Karpas-422 (cell line): ENCODE measurements around the gene CTU1. TPM values are rescaled to one million over a fixed set of nuclear protein-coding genes. Genes with fewer than 3 reads are reported as not detected.

ENCODE experiments used
- DNase-seq: peaks from one replicate; pipeline ENCODE4 v3.0.0-alpha.2; 2015
- H2AFZ ChIP-seq: fragments of 200-600 bp; sonication (generic); 2 replicates; pipeline ENCODE4 v1.6.1; 2014; ENCODE audit warnings: antibody characterized with exemption, low read length, mixed read lengths
- H3K27ac ChIP-seq: fragments of 200-600 bp; sonication (generic); 2 replicates; pipeline ENCODE4 v1.5.1; 2014; ENCODE audit warnings: mild to moderate bottlenecking, low read length, moderate library complexity
- H3K27me3 ChIP-seq: fragments of 200-600 bp; sonication (generic); 2 replicates; pipeline ENCODE4 v1.6.1; 2014; ENCODE audit warnings: low read length, mixed read lengths
- H3K36me3 ChIP-seq: fragments of 200-600 bp; sonication (generic); 2 replicates; pipeline ENCODE4 v1.6.1; 2014; ENCODE audit warnings: low read length, mixed read lengths; ENCODE audit not compliant: insufficient read depth
- H3K4me1 ChIP-seq: fragments of 200-600 bp; sonication (generic); 2 replicates; pipeline ENCODE4 v1.6.1; 2014; ENCODE audit warnings: mild to moderate bottlenecking, low read length, mixed read lengths
- H3K4me2 ChIP-seq: fragments of 200-600 bp; sonication (generic); 2 replicates; pipeline ENCODE4 v1.6.1; 2014; ENCODE audit warnings: low read length, low read depth, mild to moderate bottlenecking; ENCODE audit not compliant: poor library complexity, severe bottlenecking
- H3K4me3 ChIP-seq: fragments of 200-600 bp; sonication (generic); 2 replicates; pipeline ENCODE4 v1.5.1; 2014; ENCODE audit warnings: mild to moderate bottlenecking, antibody characterized with exemption, low read length, mixed read lengths
- H3K79me2 ChIP-seq: fragments of 200-600 bp; sonication (generic); 2 replicates; pipeline ENCODE4 v1.6.1; 2014; ENCODE audit warnings: mild to moderate bottlenecking, low read length, mixed read lengths
- H3K9ac ChIP-seq: fragments of 200-600 bp; sonication (generic); 2 replicates; pipeline ENCODE4 v1.6.0; 2014; ENCODE audit warnings: low read length
- H3K9me2 ChIP-seq: fragments of 200-600 bp; sonication (generic), shearing (Covaris generic); replicated peaks from 2 replicates; pipeline ENCODE4 v1.6.0; 2014; ENCODE audit warnings: mild to moderate bottlenecking, low read length, moderate library complexity; ENCODE audit not compliant: insufficient read depth
- H3K9me3 ChIP-seq: fragments of 300-700, 200-600 bp; sonication (generic); 2 replicates; pipeline ENCODE4 v1.6.1; 2014; ENCODE audit warnings: low read length, mixed read lengths
- H4K20me1 ChIP-seq: fragments of 200-600 bp; sonication (generic); 2 replicates; pipeline ENCODE4 v1.6.1; 2014; ENCODE audit warnings: mild to moderate bottlenecking, antibody characterized with exemption, low read length, low read depth; ENCODE audit not compliant: insufficient read depth
- total RNA-seq: library from RNA; depleted of rRNA; stranded (reverse); fragments of >200 nt; shearing (Covaris generic); gene quantifications from 2 replicates; pipeline ENCODE4 v1.2.3, GENCODE V29; 2014; ENCODE audit warnings: low replicate concordance; rRNA removed

The CTU1 gene
- total RNA-seq, result 3.2 and 25.5 TPM in 2 replicates

DNA sequence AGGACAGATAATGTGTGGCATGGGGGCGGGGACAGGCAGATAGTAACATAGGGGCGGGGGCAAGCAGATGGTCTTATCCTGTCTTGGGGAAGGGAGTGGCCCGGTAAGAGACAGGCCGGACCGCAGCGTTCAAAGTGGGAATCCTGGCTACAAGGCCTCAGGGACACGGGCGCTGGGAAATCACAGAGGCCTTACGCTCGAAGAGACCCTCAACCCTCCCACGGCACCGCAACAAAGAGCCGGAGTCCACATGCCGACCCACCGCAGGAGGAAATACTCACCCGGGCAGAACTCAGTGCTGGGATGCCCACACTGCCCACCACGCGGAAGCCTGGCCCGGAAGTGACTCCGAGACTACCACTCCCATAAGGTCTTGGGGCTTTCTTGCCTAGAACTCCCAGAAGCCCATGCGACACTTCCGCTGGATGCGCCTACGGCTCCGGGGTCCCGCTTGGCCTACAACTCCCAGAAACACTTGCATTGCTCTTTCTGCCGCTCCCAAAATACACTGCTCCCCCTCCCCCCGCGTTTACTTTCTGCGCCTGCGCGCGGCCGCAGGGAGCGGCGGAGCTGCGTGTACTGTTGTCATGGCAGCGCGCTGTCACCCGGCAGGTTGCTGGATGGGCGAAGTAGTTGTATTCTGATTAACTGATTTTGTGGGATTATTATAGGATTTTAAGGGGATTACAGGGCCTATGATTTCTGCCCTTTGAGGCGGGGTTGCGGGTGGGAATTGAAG lies at the start of gene CTU1:
TSS of gene CTU1 (minus strand) at position 344 of the 739 bp plus-strand sequence. CDS start 3,840 bp downstream, outside the sequence.
- Histone ChIP-seq H4K20me1 (no peaks in the 10 kb centered on the region), H3K4me2 (peak within 1 kb of the TSS; percentile 82), H3K27me3 (no peaks in the 10 kb centered on the region), H3K79me2 (peaks cover 35% of the 10 kb centered on the region), H3K9me2 (no peaks in the 10 kb centered on the region), H3K9me3 (no peaks in the 10 kb centered on the region), H3K4me3 (peak within 1 kb of the TSS; percentile 88), H3K27ac (no peak within 1 kb of the TSS; the same call in 1 of the 2 replicates), H3K36me3 (0 out of 2 replicates have a peak, but pooled peaks cover 4% of the 10 kb centered on the region), H3K9ac (peak within 1 kb of the TSS; percentile 86), H2AFZ (peak within 1 kb of the TSS; percentile 35; the same call in 1 of the 2 replicates), H3K4me1 (peaks cover 15% of the 10 kb centered on the region)
- DNase-seq, result peak; percentile 100

DNA sequence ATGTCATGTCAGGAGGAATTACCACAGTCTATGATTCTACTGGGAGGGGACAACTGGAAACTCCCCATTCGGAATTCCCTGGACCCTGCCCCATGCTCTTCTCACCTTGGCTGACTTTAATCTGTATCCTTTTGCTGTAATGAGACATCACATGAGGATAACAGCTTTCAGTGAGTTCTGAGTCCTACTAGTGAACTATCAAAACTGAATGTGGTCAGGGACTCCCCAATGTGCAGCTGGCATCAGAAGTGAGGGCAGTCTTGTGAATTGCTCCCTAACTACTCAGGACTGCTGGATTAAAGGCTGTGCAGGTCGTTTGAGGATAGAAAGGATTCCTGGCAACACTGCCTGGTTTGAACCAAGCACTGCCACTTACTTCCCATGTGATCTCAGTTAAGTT lies 49.1 kb upstream of the CTU1 start:
- Histone ChIP-seq H3K27ac (no peak overlapping the region), H3K36me3 (no peaks in the 10 kb centered on the region), H3K9me2 (no peaks in the 10 kb centered on the region), H4K20me1 (no peaks in the 10 kb centered on the region), H3K4me2 (no peak overlapping the region), H3K9ac (no peak overlapping the region), H3K9me3 (no peaks in the 10 kb centered on the region), H3K27me3 (no peaks in the 10 kb centered on the region), H3K4me1 (no peaks in the 10 kb centered on the region), H3K4me3 (no peak overlapping the region), H2AFZ (no peak overlapping the region), H3K79me2 (no peaks in the 10 kb centered on the region)
- DNase-seq, result no peak

GRCh38 chr19:51156710-51157109 lies 48.5 kb upstream of the CTU1 start:
- Histone ChIP-seq H3K9ac (no peak overlapping the region), H4K20me1 (no peaks in the 10 kb centered on the region), H3K4me2 (no peak overlapping the region), H3K4me3 (no peak overlapping the region), H3K27me3 (no peaks in the 10 kb centered on the region), H2AFZ (no peak overlapping the region), H3K27ac (no peak overlapping the region), H3K4me1 (no peaks in the 10 kb centered on the region), H3K36me3 (no peaks in the 10 kb centered on the region), H3K9me3 (no peaks in the 10 kb centered on the region), H3K79me2 (no peaks in the 10 kb centered on the region), H3K9me2 (no peaks in the 10 kb centered on the region)
- DNase-seq, result no peak

GRCh38 chr19:51150627-51151026 lies 42.4 kb upstream of the CTU1 start:
- no peak for DNase-seq
- no peak overlapping the region for H2AFZ ChIP-seq
- no peaks in the 10 kb centered on the region; the same call in 1 of the 2 replicates for H3K27me3 ChIP-seq
- H3K79me2 ChIP-seq, result no peaks in the 10 kb centered on the region
- no peaks in the 10 kb centered on the region for H4K20me1 ChIP-seq
- no peak overlapping the region for H3K9ac ChIP-seq
- H3K4me3 ChIP-seq, result no peak overlapping the region
- peaks cover 9% of the 10 kb centered on the region for H3K4me1 ChIP-seq
- no peaks in the 10 kb centered on the region for H3K36me3 ChIP-seq
- H3K9me2 ChIP-seq, result no peaks in the 10 kb centered on the region
- no peak overlapping the region for H3K4me2 ChIP-seq
- no peaks in the 10 kb centered on the region for H3K9me3 ChIP-seq
- H3K27ac ChIP-seq, result no peak overlapping the region

DNA sequence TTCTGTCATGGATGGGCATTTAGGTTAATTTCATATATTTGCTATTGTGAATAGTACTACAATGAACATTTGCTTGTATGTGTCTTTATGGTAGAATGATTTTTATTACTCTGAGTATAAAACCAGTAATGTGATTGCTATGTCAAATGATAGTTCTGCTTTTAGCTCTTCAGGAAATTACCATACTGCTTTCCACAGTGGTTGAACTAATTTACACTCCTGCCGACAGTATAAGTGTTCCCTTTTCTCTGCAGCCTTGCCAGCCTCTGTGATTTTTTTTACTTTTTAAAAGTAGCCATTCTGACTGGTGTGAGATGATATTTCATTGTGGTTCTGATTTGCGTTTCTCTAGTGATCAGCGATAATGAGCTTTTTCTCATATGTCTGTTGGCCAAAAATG lies 40.4 kb upstream of the CTU1 start:
- Histone ChIP-seq H3K27me3 (no peaks in the 10 kb centered on the region; the same call in 1 of the 2 replicates), H3K9me3 (no peaks in the 10 kb centered on the region), H3K4me3 (no peak overlapping the region), H4K20me1 (no peaks in the 10 kb centered on the region), H3K4me1 (peaks cover 9% of the 10 kb centered on the region), H2AFZ (no peak overlapping the region), H3K27ac (no peak overlapping the region), H3K4me2 (no peak overlapping the region), H3K79me2 (no peaks in the 10 kb centered on the region), H3K9me2 (no peaks in the 10 kb centered on the region), H3K9ac (no peak overlapping the region), H3K36me3 (no peaks in the 10 kb centered on the region)
- no peak for DNase-seq

DNA sequence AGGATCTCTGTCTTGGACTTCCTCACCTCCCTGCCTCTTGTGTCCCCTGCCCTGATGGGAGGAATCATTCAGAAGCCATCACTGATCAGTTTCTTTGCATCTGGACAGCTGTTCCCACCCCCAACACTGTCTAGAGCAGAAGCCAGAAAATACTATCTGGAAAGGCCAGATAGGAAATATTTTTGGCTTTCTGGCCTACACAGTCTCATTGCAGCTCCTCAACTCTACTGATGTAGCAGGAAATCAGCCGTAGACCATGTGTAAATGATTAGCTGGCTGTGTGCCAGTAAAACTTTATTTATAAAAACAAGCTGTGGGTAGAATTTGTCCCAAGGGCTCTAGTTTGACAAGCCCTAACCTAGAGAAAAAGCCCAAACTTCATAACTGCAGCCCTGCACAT lies 39.5 kb upstream of the CTU1 start:
- H3K4me1 ChIP-seq, result peaks cover 9% of the 10 kb centered on the region
- no peak overlapping the region for H3K27ac ChIP-seq
- peak; percentile 54 for DNase-seq
- no peaks in the 10 kb centered on the region for H3K9me2 ChIP-seq
- peak overlapping the region; percentile 25; the same call in 1 of the 2 replicates for H3K9ac ChIP-seq
- no peaks in the 10 kb centered on the region; the same call in 1 of the 2 replicates for H3K27me3 ChIP-seq
- no peaks in the 10 kb centered on the region for H3K9me3 ChIP-seq
- no peak overlapping the region for H3K4me3 ChIP-seq
- no peaks in the 10 kb centered on the region for H4K20me1 ChIP-seq
- H3K79me2 ChIP-seq, result no peaks in the 10 kb centered on the region
- H3K36me3 ChIP-seq, result no peaks in the 10 kb centered on the region
- H3K4me2 ChIP-seq, result no peak overlapping the region
- no peak overlapping the region for H2AFZ ChIP-seq

DNA sequence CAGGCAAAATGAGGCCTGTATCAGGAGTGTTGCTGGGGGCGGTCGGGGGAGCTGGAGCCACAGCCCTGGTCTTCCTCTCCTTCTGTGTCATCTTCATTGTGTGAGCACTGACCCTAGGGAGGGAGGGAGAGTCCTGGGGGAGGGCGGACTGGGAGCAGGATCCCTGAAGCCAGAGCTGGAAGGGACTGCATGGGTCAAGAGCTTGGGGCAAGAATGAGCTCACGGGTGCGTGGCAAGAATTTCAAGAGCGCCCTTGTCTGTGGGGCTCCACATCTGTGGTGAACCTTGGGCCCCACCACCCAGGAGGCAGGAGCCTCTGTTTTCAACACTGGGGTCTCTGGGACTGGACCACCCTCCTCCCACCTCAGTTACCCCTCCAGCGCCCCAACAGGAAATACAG lies 38.5 kb upstream of the CTU1 start:
- no peaks in the 10 kb centered on the region; the same call in 1 of the 2 replicates for H3K27me3 ChIP-seq
- no peak overlapping the region for H3K9ac ChIP-seq
- H3K27ac ChIP-seq, result no peak overlapping the region
- no peaks in the 10 kb centered on the region for H3K36me3 ChIP-seq
- H2AFZ ChIP-seq, result no peak overlapping the region
- no peak for DNase-seq
- H3K4me2 ChIP-seq, result no peak overlapping the region
- no peaks in the 10 kb centered on the region for H3K79me2 ChIP-seq
- H3K4me3 ChIP-seq, result no peak overlapping the region
- H3K4me1 ChIP-seq, result peaks cover 9% of the 10 kb centered on the region
- H3K9me3 ChIP-seq, result no peaks in the 10 kb centered on the region
- no peaks in the 10 kb centered on the region for H4K20me1 ChIP-seq
- no peaks in the 10 kb centered on the region for H3K9me2 ChIP-seq

DNA sequence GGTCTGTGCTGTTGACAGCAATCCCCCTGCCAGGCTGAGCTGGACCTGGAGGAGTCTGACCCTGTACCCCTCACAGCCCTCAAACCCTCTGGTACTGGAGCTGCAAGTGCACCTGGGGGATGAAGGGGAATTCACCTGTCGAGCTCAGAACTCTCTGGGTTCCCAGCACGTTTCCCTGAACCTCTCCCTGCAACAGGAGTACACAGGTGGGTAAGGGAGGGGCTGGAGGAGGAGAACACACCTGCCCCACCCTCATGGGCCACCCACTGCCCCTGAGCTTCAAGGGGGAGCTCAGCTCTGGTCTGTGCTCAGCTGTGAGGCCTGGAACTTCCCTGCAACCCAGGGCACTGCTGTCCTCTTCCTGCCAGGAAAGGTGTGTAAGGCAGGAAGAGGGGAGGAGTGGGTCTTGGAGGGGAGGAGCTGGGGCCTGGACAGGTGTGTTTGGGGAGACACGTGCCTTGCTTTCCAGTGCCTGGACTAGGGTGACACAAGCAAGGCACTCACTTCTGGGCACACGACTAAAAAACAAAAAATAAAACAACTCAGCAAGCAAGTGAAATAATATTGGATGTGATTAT lies 37.8 kb upstream of the CTU1 start:
- no peaks in the 10 kb centered on the region for H3K36me3 ChIP-seq
- no peaks in the 10 kb centered on the region for H3K79me2 ChIP-seq
- H3K9me3 ChIP-seq, result no peaks in the 10 kb centered on the region
- no peak overlapping the region for H2AFZ ChIP-seq
- no peaks in the 10 kb centered on the region for H4K20me1 ChIP-seq
- peaks cover 9% of the 10 kb centered on the region for H3K4me1 ChIP-seq
- no peak overlapping the region for H3K4me2 ChIP-seq
- no peak for DNase-seq
- H3K9ac ChIP-seq, result no peak overlapping the region
- H3K27me3 ChIP-seq, result no peaks in the 10 kb centered on the region; the same call in 1 of the 2 replicates
- no peak overlapping the region for H3K4me3 ChIP-seq
- H3K27ac ChIP-seq, result no peak overlapping the region
- H3K9me2 ChIP-seq, result no peaks in the 10 kb centered on the region
